ENCODE measurements around the gene CACNB1. TPM values are rescaled to one million over a fixed set of nuclear protein-coding genes. Genes with fewer than 3 reads are reported as not detected.

The CACNB1 gene
- total RNA-seq: 0.90 and 1.6 TPM in 2 replicates

GRCh38 chr17:39197380-39198185 lies at the start of gene CACNB1:
CACNB1 (minus strand) TSS chr17:39197669; CDS start chr17:39197495, 174 bp downstream.
- peak in 1 of 2 donors; percentile 74 for DNase-seq (ENCODE audit: low read depth in 2 of 2)

DNA sequence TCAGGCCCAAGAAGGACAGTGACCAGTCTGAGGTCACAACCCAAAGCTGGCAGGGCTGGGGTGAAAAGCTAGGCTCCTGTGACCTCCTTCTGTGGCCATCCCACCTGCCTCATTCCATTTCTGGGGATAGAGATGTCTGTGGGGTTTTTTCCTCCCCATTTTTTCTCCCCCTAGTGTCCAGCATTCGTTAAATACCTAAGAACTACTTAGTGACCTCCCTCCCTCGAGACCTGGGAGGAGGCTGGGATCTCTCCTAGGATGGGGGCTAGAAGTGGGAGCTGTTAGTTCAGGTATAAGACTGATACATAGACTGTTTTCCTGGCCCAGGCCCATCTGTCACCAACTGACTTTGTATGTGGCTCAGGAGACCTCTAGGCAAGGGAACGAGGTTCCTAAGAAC lies 48.8 kb upstream of the CACNB1 start:
- no peak for DNase-seq (ENCODE audit: low read depth in 2 of 2)

DNA sequence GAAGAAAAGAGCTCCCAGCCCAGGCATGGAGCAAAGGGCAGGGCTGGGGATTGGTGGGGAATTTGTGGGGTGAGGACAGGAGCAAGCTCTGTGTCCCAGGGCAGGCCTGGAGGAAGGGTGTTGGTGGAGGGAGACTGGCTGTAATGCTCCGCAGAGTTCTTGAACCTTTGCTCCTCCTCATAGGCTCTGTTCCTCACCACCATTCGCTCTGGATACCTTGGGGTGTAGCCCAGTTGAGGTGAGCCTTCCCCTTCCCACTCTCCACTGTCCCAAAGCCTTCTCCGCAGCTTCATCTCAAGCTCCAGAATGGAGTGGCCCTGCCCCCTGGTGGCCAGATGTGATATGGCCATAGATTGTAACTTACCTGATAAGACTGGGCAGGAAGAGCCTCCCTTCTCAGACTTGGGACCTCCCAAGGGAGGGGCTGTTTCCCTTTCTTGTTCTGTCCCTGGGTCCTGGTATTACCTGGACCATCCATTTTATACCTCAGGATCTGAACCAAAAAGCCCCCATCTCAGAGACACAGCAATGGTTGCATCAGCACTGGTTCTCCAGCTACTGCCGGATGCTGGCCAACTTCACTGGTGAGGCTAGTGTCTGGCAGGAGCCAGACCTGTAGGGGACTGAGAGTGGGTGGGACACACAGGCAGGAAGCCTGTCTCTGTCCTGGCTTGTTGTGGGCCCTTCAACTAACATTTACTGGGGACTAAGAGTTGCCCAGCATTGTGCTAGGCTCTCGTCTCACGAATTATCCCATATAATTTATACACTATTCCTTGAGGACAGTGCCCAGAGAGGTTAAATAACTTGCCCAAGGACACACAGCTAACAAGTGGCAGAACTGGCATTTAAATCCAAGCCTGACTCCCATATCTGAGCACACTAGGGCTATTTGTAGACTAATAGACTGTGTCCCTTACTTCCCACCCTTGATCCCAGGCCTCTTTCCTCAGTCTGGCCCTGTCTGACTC lies 47.4 kb upstream of the CACNB1 start:
- DNase-seq (ENCODE audit: low read depth in 2 of 2): peak; percentile 45 to 79

DNA sequence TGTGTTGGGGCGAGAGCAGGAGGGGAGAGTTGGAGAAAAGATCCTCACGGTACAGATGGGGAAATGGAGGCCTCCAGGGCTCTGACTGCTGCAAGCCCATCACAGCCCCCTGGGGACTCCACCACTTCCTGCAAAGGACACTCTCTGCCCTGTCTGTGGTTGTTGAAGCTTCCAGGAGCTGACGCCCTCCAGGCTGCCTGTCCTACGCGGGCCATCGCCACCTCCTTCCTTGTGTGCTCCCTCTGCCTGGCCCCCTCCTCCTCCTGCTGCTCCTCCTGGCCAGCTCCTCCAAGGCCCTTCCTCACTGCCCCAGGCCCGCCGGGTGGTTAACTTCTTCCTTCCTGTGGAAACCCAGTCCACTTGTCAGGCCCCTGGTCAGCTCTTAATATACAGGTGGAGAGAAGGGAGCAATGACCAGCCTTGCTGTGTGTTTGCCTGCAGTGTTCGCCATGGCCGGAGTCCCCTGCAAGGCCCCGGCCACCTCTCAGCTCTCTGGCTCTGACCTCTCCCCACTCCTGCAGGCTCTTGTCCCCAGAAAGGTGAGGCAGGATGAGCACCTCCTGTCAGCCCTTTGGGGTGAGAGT lies 46.6 kb upstream of the CACNB1 start:
- DNase-seq (ENCODE audit: low read depth in 2 of 2): no peak

DNA sequence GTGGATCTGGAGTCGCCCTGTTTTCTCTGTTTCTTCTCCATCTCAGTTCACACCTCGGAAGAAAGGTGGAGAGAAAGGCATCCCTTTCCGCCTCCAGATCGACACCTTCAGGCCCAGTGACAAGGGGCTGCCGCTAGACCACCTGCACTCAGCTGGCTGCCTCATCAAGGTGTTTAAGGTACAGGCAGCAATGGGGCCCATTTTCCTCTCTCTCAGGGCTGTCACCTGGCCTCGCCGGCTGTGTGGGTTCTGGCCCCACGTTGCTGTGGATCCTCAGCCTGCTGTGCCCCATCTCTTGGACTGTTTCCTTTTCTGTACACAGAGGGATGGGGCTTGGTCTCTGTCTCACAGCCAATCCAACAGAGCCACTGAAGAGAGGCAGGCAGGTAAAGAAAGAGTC lies 45.7 kb upstream of the CACNB1 start:
- DNase-seq (ENCODE audit: low read depth in 2 of 2): no peak

DNA sequence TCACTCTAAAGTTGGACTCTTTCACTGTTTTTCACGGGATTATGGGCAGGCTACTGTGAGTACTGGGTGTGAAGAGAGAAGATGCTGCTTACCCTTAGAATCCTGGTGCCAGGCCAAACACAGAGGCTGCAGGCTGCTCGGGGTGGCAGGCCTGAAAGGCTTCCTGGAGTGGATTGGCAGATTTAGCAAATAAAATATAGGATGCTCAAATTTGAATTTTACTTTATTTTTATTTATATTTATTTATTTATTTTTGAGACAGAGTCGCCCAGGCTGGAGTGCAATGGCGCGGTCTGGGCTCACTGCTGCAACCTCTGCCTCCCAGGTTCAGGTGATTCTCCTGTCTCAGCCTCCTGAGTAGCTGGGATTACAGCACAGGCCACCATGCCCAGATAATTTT lies 43.2 kb upstream of the CACNB1 start:
- no peak for DNase-seq (ENCODE audit: low read depth in 2 of 2)

DNA sequence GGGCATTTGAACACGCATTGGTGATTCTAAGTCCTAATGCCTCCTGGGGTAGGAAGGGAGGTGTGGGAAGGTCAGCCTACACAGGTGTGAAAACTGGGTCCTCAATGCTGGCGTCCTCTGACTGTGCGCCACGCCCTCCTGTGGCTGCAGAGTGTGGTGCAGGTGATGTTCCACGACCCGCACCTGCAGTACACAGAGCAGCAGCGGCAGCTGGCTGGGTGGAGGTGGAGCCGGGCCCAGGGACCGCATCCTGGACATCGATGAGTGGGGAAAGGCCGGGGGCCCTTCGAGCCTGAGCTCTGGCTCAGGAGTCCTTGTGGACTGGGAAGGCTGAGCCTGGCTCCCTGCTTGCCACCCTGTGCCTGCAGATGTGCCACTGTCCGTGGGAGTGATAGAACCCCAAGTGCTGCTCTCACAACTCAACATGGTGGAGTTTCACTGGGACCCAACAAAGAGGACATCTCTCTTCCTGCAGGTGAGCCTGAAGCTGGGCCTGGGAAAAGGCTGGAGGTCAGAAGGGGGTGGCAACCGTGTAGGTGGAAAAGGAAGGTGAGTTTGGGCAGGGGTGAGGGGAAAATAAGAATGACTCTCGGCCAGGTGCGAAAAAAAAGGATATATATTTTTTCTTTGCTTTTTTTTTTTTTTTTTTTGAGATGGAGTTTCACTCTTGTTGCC lies 42.3 kb upstream of the CACNB1 start:
- peak in 1 of 2 donors; percentile 45 for DNase-seq (ENCODE audit: low read depth in 2 of 2)

DNA sequence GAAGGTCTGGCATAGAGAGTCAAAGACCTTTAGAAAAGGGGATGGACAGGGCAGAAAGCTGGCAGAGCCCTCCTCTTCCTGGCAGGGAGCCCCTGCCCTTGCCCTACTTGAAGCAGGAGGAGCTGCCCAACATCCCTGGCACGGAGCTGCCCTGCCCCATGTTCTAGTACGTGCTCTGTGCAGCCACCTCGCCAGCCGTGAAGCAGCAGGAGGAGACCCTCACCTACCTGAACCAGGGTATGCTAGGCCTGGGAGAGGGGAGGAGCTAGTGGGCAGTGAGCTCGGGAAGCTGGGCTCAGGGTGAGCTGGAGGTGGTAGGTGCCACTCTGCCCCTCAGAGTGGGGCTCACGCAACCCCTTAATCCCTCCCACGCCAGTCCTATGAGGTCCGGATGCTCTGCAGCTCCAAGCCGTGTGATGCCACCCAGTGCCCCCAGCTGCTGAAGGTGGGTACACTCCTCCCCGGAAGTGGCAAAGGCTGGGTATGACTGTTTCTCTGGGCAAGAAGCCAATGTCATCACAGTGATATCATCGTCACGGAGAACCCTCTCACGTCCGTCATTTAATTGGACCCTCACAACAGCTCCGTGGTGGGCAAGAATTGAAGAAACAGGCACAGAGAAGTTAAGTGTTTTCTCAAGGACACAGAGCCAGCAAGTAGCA lies 41.0 kb upstream of the CACNB1 start:
- DNase-seq (ENCODE audit: low read depth in 2 of 2): peak in 1 of 2 donors; percentile 21

GRCh38 chr17:39237586-39237985 lies 40.1 kb upstream of the CACNB1 start:
- no peak for DNase-seq (ENCODE audit: low read depth in 2 of 2)

DNA sequence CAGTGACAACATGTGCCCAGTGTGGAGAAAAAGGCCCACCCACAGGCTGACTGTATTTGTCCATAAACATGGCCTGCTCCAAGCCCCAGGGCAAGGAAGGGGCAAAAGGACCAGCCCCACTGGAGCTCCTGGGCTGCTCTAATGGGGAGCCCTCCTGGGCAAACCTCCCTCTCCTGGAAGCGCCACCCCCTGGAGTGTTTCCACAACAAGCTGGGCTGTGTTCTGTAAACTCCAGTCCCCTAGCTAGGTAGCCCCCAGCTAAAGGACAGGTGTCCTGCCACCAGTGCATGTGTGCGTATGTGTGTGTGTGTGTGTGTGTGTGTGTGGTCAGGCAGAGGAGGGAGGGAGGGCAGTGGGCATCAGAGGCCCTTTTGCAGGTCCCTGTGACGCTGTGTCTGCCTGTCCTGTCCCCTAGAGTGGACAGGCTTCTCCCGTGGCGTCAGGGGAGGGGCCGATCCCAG lies 39.5 kb upstream of the CACNB1 start:
- no peak for DNase-seq (ENCODE audit: low read depth in 2 of 2)

DNA sequence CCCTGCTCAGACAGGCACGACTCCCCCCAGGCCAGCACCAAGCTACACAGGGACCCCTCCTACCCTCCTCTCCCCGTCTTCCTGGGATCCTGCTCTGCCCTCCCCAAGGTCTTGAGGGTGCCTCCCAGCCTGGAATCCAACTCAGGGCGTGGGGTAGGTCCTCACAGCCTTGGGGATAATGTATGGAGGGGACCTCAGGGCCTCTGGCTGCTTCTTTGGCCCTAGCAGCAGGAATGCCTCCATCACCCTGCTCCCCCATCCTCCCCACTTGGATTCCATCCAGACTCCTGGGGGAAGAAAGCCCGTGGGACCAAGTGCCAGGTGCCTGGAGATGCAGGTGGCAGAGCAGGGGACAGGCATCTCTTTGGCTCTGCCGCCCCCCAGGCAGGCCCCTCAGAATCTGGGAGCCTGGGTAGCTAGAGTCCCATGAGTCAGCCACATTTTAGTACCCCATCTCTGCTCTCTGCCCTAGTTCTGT lies 39.0 kb upstream of the CACNB1 start:
- no peak for DNase-seq (ENCODE audit: low read depth in 2 of 2)

- peak in 1 of 2 donors; percentile 64 for DNase-seq (ENCODE audit: low read depth in 2 of 2)
These were observed 38.3 kb upstream of the CACNB1 start for GRCh38 chr17:39235555-39236449.

- DNase-seq (ENCODE audit: low read depth in 2 of 2): peak in 1 of 2 donors; percentile 40
These were observed 34.4 kb upstream of the CACNB1 start for GRCh38 chr17:39231591-39232551.

GRCh38 chr17:39231091-39231561 lies 33.7 kb upstream of the CACNB1 start:
- DNase-seq (ENCODE audit: low read depth in 2 of 2): no peak

DNA sequence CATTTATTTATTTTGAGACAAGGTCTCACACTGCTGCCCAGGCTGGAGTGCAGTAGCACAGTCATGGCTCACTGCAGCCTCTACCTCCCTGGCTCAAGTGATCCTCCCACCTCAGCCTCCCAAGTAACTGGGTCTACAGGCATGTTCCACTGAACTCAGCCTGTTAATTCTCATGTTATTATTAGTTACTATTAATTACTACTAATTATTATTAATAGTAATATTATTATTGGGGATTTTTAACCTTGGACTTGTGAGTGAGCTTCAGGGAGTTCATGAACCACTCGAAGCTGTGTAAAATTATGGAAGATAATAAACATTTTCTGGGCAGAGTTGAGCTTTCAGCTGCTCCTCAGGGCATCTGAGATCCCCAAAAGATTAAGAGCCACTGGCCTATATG lies 32.9 kb upstream of the CACNB1 start:
- DNase-seq (ENCODE audit: low read depth in 2 of 2): no peak

DNA sequence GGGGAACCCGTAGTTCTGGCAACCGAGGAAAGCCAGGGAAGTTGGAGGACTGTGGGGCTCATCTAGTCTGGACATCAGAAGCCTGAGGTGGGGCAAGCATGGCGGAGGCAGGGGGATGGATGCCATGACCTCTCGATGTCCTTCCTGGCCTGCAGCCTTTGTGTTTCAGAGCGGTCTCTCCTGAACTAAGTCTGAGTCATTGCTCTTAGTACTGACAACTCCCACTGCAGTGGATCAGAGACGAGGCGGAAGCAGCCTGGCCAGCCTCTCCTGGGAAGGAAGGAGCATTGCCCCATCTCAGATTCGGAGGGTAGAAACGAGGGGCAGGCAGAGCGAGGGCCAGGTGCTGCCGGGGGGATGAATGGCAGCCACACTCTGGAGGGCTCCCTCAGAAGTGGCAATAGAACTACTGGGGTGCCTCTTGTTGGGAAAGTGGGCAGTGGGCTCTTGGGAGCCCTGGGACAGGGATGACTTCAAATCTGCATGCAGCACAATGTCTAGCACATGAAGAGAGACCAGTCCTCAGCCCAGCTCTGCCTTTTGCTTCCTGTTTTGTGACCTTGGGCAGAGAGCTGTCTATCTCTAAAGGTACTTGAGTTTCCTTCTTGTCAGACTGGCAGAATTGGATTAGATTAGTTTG lies 31.9 kb upstream of the CACNB1 start:
- DNase-seq (ENCODE audit: low read depth in 2 of 2): peak in 1 of 2 donors; percentile 58

DNA sequence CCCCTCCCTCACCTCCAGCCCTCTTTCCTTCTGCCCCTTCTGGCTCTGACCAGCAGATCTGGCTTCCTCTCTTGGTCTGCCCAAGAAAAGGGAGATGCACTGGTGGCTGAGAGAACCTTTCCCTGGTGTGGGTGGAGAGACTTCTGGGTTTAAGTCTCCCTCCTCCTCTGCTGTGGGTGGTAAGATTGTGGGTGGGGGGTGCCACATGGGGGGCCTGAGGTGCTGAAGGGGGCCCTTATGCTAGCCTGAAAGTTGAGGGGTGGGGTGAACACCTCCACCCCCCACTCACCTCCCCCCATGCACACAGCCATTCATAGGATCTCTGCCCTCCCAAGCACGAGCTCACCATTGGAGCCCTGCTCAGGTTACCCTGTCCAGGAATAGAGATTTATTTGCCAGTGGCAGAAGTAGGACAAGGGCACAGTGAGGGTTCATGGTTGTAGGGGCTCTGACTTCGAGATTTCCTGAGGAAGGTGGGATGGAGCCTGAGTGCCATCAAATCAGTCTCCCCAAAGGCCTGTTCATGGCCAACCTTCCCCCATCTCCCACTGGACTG lies 30.0 kb upstream of the CACNB1 start:
- no peak for DNase-seq (ENCODE audit: low read depth in 2 of 2)

All from dermis microvascular lymphatic vessel endothelial cell (primary cell).